Measurements from ENCODE around the gene UNC5B. TPM values are rescaled to one million over a fixed set of nuclear protein-coding genes. Genes with fewer than 3 reads are reported as not detected.

Gene UNC5B
- 0.71 and 0.94 TPM in 2 replicates for total RNA-seq (2014; rRNA removed; shearing (Covaris generic))

DNA sequence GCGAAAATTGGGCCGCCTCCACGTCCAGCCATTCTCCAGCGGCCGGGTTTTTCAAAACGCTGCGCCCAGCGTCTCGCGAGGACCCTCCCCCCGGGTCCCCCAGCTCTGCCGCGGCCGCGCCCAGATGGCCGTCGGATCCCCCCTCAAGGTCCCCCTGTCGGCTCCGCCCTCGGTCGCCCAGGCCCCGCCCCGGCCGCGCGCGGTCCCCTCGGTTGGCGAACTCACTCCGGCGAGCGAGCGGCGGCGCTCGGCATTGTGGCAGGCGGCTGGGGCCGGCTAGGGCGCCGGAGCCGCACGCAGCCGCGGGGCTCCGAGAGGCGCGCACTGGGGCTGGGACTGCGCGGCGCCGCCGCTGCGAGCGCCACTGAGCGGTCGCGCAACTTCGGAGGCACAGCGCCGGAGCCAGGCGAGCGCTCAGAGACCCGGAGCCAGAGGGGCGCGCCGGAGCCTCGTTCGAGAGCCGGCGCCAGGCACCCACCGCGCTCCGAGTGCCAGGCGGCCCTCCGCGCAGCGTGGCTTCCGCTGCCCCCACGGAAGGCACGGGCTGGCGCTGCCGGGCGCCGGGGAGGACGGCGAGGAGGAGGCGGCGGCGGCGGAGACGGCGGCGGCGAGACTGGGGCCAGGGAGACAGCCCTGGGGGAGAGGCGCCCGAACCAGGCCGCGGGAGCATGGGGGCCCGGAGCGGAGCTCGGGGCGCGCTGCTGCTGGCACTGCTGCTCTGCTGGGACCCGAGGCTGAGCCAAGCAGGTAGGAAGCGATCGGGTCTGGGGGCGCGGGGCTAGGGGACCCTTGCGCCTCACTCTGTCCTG lies at the start of gene UNC5B:
Gene UNC5B, plus strand, starts transcription at position 253 of the 809 bp plus-strand sequence. Its CDS starts 416 bp downstream, at position 669.
- Histone ChIP-seq H3K36me3 (no peaks in the 10 kb centered on the region), H3K27ac (no peak within 1 kb of the TSS), H3K9me3 (replicated peaks) (0 out of 2 replicates have a peak, but pooled peaks cover 4% of the 10 kb centered on the region), H3K4me3 (peak within 1 kb of the TSS; percentile 51), H3K4me1 (replicated peaks) (peaks cover 34% of the 10 kb centered on the region), H3K27me3 (replicated peaks) (peaks cover 71% of the 10 kb centered on the region)
- peak; percentile 67 to 89 for DNase-seq (ENCODE audit: low read depth in 1 of 2, low spot score in 2 of 2)

DNA sequence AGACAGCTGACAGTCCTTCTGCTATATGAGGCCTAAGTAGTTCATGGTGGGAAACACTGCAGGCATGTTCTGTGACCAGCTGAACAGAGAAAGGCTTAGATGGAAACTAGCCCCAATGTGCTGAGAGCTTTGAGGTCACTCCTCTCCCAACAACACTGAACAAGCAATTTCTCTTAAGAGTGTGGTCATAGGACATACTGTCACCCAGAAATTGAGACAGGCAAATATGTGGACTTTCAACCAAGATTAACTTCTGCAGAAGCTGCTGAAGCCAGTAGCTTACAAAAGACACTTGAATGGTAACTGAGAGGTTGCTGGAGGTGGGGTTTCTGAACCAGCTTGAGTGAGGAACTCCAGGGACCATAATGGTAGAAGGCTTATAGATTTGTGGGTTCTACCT lies 38.9 kb upstream of the UNC5B start:
- no peak overlapping the region for H3K27ac ChIP-seq
- DNase-seq (ENCODE audit: low read depth in 1 of 2, low spot score in 2 of 2), result no peak
- H3K27me3 ChIP-seq (replicated peaks), result peaks cover 18% of the 10 kb centered on the region; the same call in 1 of the 2 replicates
- no peaks in the 10 kb centered on the region for H3K36me3 ChIP-seq
- no peaks in the 10 kb centered on the region for H3K9me3 ChIP-seq (replicated peaks)
- H3K4me3 ChIP-seq, result no peak overlapping the region
- no peaks in the 10 kb centered on the region for H3K4me1 ChIP-seq (replicated peaks)

DNA sequence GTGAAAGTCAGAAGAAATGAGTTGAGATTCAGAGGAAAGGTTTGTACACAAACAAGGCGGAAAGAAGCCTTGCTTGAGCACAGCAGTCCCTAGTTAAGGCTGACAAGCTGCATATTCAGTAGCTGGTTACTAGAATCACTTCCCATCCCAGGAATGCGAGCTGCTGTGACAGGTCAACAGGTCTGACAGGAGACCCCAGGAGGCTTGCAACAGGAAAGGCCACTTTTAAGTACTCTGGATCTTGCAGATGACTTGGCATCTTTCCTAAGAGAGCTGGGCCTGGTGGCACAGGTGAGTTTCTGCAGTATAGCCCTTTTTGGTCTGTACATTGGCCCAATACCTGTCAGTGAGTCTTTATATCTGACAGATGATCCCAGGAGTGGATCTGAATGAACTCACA lies 35.7 kb upstream of the UNC5B start:
- Histone ChIP-seq H3K27ac (no peak overlapping the region), H3K9me3 (replicated peaks) (no peaks in the 10 kb centered on the region), H3K4me3 (no peak overlapping the region), H3K4me1 (replicated peaks) (no peaks in the 10 kb centered on the region), H3K36me3 (no peaks in the 10 kb centered on the region), H3K27me3 (replicated peaks) (peaks cover 6% of the 10 kb centered on the region)
- no peak for DNase-seq (ENCODE audit: low read depth in 1 of 2, low spot score in 2 of 2)

DNA sequence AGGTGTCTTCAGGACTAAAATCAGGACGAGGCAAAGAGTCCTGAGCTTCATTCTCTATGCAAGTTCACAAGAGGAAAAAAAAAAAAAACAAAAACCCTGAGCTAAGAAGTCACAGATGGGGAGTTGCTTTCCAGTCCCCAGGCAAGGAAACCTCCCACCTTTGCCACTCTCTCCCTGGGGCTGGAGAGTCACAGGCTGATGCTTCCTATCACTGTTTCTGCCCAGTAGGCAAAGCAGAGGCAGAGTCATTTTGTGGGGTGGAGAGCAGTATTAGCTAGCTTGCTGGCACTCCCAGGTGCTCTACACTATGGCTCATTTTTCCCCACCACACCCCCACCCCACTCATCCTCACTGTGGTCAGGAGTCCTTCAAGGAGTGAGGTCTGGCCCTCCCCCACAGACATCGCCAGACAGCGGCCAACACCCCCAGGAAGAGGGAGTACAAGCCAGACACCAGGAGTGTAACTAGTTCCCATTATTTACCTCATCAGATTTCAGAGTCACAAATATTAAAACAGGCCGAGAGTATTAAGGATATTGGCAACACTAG lies 34.6 kb upstream of the UNC5B start:
- Histone ChIP-seq H3K27me3 (replicated peaks) (peaks cover 14% of the 10 kb centered on the region), H3K27ac (no peak overlapping the region), H3K4me1 (replicated peaks) (no peaks in the 10 kb centered on the region), H3K9me3 (replicated peaks) (no peaks in the 10 kb centered on the region), H3K36me3 (no peaks in the 10 kb centered on the region), H3K4me3 (no peak overlapping the region)
- no peak for DNase-seq (ENCODE audit: low read depth in 1 of 2, low spot score in 2 of 2)

DNA sequence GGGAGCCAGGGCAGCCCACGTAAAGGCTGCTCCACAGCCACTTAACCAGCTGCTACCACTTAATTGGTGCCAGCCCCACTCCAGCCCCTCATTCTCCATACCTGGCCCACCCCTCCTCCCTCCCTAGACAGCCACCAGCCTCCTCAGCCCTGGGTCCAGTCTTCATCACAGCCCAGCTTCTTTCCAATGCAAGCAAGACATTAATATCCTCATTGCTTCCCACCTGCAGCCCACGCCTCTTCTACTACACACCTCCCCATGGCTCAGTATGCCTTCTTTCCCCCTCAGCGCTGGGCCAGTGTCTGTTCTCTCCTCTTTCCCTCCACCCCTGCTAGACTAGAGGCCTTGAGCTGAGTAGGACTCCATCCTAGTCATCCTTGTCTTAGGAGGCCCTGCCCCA lies 33.5 kb upstream of the UNC5B start:
- H3K27ac ChIP-seq, result no peak overlapping the region
- no peaks in the 10 kb centered on the region for H3K9me3 ChIP-seq (replicated peaks)
- no peak for DNase-seq (ENCODE audit: low read depth in 1 of 2, low spot score in 2 of 2)
- no peaks in the 10 kb centered on the region for H3K36me3 ChIP-seq
- H3K4me1 ChIP-seq (replicated peaks), result no peaks in the 10 kb centered on the region
- peaks cover 15% of the 10 kb centered on the region for H3K27me3 ChIP-seq (replicated peaks)
- H3K4me3 ChIP-seq, result no peak overlapping the region

DNA sequence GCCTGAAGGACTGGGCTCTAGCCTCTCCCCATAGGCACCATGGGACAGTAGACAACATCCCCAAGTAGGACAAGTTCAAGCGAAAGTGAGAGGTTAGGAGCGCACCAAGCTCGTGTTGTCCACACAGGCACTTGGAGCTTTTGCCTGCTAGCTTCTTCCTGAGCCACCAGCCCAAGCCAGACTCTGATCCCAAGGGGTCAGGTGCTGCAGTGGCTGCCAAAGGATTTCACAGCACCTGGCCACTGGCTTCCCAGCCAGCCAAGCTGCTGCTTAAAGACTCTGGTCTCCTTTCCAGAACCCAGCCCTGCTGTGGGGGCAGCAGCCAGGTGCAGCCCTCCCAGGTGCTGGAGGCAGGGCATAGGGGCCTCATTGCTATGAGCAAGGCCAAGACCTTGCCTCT lies 33.0 kb upstream of the UNC5B start:
- no peaks in the 10 kb centered on the region for H3K9me3 ChIP-seq (replicated peaks)
- H3K27me3 ChIP-seq (replicated peaks), result peaks cover 15% of the 10 kb centered on the region
- DNase-seq (ENCODE audit: low read depth in 1 of 2, low spot score in 2 of 2), result no peak
- no peak overlapping the region for H3K4me3 ChIP-seq
- H3K4me1 ChIP-seq (replicated peaks), result no peaks in the 10 kb centered on the region
- H3K36me3 ChIP-seq, result no peaks in the 10 kb centered on the region
- H3K27ac ChIP-seq, result no peak overlapping the region

DNA sequence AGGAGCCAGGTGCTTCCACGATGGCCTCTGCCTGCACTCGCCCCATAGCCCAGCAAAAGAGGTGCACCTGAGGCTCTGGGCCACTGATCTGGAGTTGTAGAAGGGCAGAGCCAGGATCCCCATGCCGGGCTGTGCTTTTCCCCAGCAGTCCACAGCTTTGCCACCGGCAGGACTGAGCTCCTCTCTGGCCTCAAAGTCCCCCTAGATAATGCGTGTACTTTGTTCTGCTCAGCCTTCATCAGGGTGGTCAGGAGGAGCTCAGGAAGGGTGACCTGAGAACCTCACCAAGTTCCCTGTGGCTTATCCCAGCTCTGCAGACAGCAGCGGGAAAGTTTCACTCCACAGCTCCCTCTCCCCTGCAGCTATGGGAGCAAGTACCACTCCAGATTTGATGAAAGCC lies 27.9 kb upstream of the UNC5B start:
- H3K4me1 ChIP-seq (replicated peaks), result no peaks in the 10 kb centered on the region
- H3K9me3 ChIP-seq (replicated peaks), result no peaks in the 10 kb centered on the region
- no peak overlapping the region for H3K4me3 ChIP-seq
- no peak for DNase-seq (ENCODE audit: low read depth in 1 of 2, low spot score in 2 of 2)
- no peak overlapping the region for H3K27ac ChIP-seq
- H3K36me3 ChIP-seq, result no peaks in the 10 kb centered on the region
- peaks cover 20% of the 10 kb centered on the region for H3K27me3 ChIP-seq (replicated peaks)

DNA sequence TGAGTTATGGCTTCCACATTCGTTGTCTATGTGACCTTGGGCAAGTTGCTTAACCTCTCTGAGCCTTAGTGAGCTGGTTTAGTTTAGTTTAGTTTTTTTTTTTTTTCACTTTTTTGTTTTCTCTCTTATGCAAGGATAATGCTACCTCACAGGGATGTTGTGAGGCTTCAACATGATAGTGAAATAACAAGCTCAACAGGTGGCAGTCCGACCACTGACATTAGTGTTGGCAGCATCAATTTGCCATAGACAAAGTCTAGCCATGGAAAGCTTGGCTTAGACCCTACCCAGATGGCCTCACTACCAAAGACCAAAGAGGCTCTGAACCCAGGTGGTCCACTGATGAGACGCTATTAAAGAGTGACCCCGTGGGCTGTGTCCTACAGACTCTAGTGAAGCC lies 27.2 kb upstream of the UNC5B start:
- no peaks in the 10 kb centered on the region for H3K36me3 ChIP-seq
- no peak for DNase-seq (ENCODE audit: low read depth in 1 of 2, low spot score in 2 of 2)
- peaks cover 20% of the 10 kb centered on the region for H3K27me3 ChIP-seq (replicated peaks)
- H3K4me3 ChIP-seq, result no peak overlapping the region
- no peaks in the 10 kb centered on the region for H3K9me3 ChIP-seq (replicated peaks)
- no peaks in the 10 kb centered on the region for H3K4me1 ChIP-seq (replicated peaks)
- no peak overlapping the region for H3K27ac ChIP-seq

DNA sequence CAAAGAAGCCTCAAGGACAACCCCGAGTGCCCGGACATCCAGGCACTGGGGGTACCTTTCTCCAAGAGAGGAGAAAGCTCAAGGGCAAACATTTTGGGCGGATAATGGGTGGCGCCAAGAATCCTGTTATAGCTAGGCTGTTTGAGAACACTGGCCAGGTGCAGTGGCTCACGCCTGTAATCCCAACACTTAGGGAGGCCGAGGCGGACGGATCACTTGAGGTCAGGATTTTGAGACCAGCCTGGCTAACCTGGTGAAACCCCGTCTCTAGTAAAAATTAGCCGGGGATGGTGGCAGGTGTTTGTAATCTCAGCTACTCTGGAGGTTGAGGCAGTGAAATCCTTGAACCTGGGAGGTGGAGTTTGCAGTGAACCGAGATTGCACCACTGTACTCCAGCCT lies 25.2 kb upstream of the UNC5B start:
- Histone ChIP-seq H3K4me1 (replicated peaks) (no peaks in the 10 kb centered on the region), H3K36me3 (no peaks in the 10 kb centered on the region), H3K27me3 (replicated peaks) (peaks cover 14% of the 10 kb centered on the region), H3K9me3 (replicated peaks) (no peaks in the 10 kb centered on the region), H3K4me3 (no peak overlapping the region), H3K27ac (no peak overlapping the region)
- DNase-seq (ENCODE audit: low read depth in 1 of 2, low spot score in 2 of 2), result no peak

DNA sequence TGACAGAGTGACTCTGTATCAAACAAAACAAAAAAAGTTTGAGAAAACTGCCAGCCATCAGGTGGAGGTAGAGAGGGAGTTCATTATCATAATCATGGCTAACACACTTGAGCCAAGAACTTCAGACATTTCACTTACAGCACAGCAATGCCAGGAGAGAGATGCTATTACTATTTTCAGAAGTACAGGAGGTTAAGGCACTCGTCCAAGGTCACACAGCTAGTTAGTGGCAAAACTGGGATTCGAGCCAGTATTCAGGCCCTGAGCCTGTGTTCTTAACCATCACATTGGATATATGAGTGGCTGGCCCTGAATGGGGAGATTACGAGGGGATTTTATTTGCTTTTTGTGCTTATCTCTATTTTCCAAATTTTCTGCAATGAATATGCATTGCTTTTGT lies 24.8 kb upstream of the UNC5B start:
- H3K27me3 ChIP-seq (replicated peaks), result peaks cover 13% of the 10 kb centered on the region
- DNase-seq (ENCODE audit: low read depth in 1 of 2, low spot score in 2 of 2), result no peak
- H3K4me3 ChIP-seq, result no peak overlapping the region
- H3K4me1 ChIP-seq (replicated peaks), result no peaks in the 10 kb centered on the region
- H3K9me3 ChIP-seq (replicated peaks), result no peaks in the 10 kb centered on the region
- H3K27ac ChIP-seq, result no peak overlapping the region
- no peaks in the 10 kb centered on the region for H3K36me3 ChIP-seq

DNA sequence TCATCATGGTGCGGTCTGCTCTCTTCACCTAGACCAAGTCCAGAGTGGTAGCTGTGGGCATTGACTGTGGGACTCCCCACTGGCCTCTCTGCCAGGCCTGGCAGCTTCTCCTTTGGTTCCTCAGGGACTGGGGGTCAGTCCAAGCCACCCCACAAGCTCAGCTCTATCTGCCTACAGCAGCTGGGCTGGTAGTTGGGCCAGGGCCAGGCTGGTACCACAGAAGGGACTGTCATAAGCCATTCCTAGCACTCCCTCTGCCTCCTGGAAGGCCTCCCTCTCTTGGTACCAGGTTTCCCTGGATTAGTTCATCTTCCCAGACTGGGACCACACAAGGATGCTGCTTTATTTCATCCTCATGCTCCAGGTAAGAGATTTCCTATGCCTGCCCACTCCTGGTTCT lies 24.2 kb upstream of the UNC5B start:
- Histone ChIP-seq H3K27ac (no peak overlapping the region), H3K36me3 (no peaks in the 10 kb centered on the region), H3K4me3 (no peak overlapping the region), H3K27me3 (replicated peaks) (peaks cover 11% of the 10 kb centered on the region), H3K9me3 (replicated peaks) (no peaks in the 10 kb centered on the region), H3K4me1 (replicated peaks) (no peaks in the 10 kb centered on the region)
- no peak for DNase-seq (ENCODE audit: low read depth in 1 of 2, low spot score in 2 of 2)

DNA sequence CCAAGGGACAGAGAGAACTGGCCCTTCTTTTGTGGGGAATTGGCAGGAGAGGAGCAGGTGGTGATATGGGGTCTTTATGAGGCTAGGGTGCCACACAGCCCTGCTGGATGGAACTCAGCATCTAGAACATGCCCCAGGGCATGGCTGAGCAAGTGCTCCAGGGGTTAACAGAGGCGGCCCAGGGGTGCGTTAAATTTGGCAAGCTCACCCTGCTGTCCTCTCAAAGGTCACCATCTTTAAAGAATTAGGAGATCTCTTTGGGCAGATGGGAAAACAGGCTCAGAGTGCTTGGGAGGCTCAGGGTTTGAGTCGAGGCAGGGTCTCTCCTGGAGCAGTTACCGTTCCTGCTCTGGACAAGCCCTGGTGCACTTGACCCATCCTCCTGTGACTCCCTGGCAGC lies 21.4 kb upstream of the UNC5B start:
- Histone ChIP-seq H3K27me3 (replicated peaks) (peaks cover 6% of the 10 kb centered on the region), H3K27ac (no peak overlapping the region)

DNA sequence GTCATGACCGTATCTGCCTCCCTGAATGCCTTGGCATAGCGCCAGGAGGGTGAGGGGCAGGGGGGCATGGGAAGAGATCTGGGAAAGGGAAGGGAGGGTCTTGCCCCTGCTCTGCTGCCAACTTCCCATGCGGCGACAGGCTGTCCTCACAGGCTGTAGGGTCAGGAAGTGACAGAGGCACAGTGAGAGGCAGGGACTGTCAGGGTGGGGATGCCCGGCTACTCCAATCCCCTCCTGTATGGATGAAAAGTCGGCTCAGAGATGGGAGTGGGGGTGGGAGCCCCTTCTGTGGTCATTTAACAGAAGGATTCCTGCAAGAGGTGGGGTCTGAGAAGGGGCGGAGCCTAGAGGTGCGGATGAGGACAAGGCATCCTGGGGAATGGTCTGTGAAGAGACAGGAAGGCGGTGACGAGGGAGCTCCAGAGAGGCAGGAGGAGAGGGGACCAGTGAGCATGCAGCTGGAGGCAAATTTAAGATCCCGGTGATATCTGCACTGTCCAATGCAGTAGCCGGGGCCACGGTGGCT lies 20.8 kb upstream of the UNC5B start:
- Histone ChIP-seq H3K4me1 (replicated peaks) (no peaks in the 10 kb centered on the region), H3K9me3 (replicated peaks) (no peaks in the 10 kb centered on the region), H3K36me3 (no peaks in the 10 kb centered on the region), H3K27ac (no peak overlapping the region), H3K27me3 (replicated peaks) (0 out of 2 replicates have a peak, but pooled peaks cover 4% of the 10 kb centered on the region), H3K4me3 (no peak overlapping the region)
- no peak for DNase-seq (ENCODE audit: low read depth in 1 of 2, low spot score in 2 of 2)

More for the DNA sequence above, 21.4 kb upstream of the UNC5B start:
- Histone ChIP-seq H3K4me1 (replicated peaks) (no peaks in the 10 kb centered on the region), H3K36me3 (no peaks in the 10 kb centered on the region), H3K9me3 (replicated peaks) (no peaks in the 10 kb centered on the region), H3K4me3 (no peak overlapping the region)
- DNase-seq (ENCODE audit: low read depth in 1 of 2, low spot score in 2 of 2), result no peak

DNA sequence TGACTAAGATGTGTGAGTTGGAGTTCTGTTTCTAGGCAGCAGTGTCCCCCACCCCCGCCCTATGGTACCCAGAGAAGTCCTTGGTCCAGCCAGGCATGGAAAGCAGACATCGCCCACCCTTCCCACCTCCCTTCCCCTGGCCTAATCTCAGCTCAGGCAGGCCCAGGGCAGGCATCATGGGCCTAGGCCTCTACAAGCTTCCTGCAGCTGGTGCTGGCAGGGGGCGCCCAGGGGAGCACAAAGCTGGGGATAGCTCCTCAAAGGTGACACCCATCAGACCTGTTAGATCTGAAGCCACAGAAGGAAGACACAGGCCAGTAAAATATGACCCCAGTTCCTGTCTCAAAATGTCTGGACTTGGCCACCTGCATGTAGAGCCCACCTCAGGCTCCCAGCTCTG lies 18.9 kb upstream of the UNC5B start:
- Histone ChIP-seq H3K4me1 (replicated peaks) (no peaks in the 10 kb centered on the region), H3K27ac (no peak overlapping the region), H3K9me3 (replicated peaks) (no peaks in the 10 kb centered on the region; the same call in 1 of the 2 replicates), H3K36me3 (no peaks in the 10 kb centered on the region), H3K4me3 (no peak overlapping the region), H3K27me3 (replicated peaks) (no peaks in the 10 kb centered on the region)
- no peak for DNase-seq (ENCODE audit: low read depth in 1 of 2, low spot score in 2 of 2)
